ENCODE results near the gene YPEL3. TPM values are rescaled to one million over a fixed set of nuclear protein-coding genes. Genes with fewer than 3 reads are reported as not detected.

Gene YPEL3
- total RNA-seq, 1 donor from 2014 or later, result 57.9 TPM

- Mint-ChIP-seq H3K36me3 (ENCODE audit: unreplicated experiment) (no peaks in the 10 kb centered on the region), H3K27me3 (ENCODE audit: unreplicated experiment) (peaks cover 11% of the 10 kb centered on the region), H3K27ac (ENCODE audit: unreplicated experiment) (no peak overlapping the region), H3K4me1 (ENCODE audit: low read depth, unreplicated experiment) (peaks cover 13% of the 10 kb centered on the region), H3K9me3 (ENCODE audit: unreplicated experiment) (peaks cover 6% of the 10 kb centered on the region), H3K4me3 (ENCODE audit: unreplicated experiment) (peak overlapping the region; percentile 38)
- TF ChIP-seq CTCF (IDR thresholded peaks at IDR 0.05; ENCODE audit: partially characterized antibody, unreplicated experiment), result no peak
- peak; percentile 37 for DNase-seq
Measured at GRCh38 chr16:30090610-30091331, 5.2 kb downstream of the YPEL3 start.

GRCh38 chr16:30088832-30089624 is 7.0 kb downstream of the YPEL3 start:
- Mint-ChIP-seq H3K27me3 (ENCODE audit: unreplicated experiment) (peaks cover 4% of the 10 kb centered on the region), H3K36me3 (ENCODE audit: unreplicated experiment) (no peaks in the 10 kb centered on the region), H3K4me1 (ENCODE audit: low read depth, unreplicated experiment) (peaks cover 8% of the 10 kb centered on the region), H3K4me3 (ENCODE audit: unreplicated experiment) (no peak overlapping the region), H3K9me3 (ENCODE audit: unreplicated experiment) (peaks cover 4% of the 10 kb centered on the region), H3K27ac (ENCODE audit: unreplicated experiment) (no peak overlapping the region)
- no peak for TF ChIP-seq CTCF (IDR thresholded peaks at IDR 0.05; ENCODE audit: partially characterized antibody, unreplicated experiment)
- DNase-seq, result no peak

DNA sequence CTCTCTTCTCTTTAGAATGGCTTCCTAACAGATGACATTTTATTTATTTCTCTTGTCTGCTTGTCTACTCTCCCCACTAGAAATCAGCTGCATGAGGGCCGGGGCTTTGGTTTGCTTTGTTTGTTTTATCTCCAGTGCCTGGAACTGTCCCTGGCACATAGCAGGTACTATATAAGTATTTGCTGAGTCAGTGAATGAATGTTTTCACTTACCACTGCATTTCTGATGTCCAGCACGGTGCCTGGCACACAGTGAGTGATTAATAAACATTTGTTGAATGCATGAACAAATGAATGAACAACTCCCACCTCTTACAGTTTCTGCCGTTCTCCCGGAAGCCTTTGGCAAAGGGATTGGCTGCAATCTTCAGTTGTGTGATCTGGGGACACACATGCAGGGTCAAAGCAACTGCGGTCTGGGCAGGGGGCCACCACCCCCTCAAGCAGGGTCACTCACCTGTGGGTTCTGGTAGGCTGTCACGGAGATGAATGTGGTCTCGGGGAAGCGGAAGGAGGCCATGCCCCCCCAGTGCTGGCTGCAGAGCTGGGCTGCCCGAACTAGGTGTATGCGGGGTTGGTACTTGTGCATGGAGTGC is 7.7 kb downstream of the YPEL3 start:
- Mint-ChIP-seq H3K27ac (ENCODE audit: unreplicated experiment) (no peak overlapping the region), H3K36me3 (ENCODE audit: unreplicated experiment) (no peaks in the 10 kb centered on the region), H3K4me1 (ENCODE audit: low read depth, unreplicated experiment) (peaks cover 8% of the 10 kb centered on the region), H3K4me3 (ENCODE audit: unreplicated experiment) (no peak overlapping the region), H3K9me3 (ENCODE audit: unreplicated experiment) (peaks cover 4% of the 10 kb centered on the region), H3K27me3 (ENCODE audit: unreplicated experiment) (peaks cover 4% of the 10 kb centered on the region)
- DNase-seq, result no peak
- no peak for TF ChIP-seq CTCF (IDR thresholded peaks at IDR 0.05; ENCODE audit: partially characterized antibody, unreplicated experiment)

DNA sequence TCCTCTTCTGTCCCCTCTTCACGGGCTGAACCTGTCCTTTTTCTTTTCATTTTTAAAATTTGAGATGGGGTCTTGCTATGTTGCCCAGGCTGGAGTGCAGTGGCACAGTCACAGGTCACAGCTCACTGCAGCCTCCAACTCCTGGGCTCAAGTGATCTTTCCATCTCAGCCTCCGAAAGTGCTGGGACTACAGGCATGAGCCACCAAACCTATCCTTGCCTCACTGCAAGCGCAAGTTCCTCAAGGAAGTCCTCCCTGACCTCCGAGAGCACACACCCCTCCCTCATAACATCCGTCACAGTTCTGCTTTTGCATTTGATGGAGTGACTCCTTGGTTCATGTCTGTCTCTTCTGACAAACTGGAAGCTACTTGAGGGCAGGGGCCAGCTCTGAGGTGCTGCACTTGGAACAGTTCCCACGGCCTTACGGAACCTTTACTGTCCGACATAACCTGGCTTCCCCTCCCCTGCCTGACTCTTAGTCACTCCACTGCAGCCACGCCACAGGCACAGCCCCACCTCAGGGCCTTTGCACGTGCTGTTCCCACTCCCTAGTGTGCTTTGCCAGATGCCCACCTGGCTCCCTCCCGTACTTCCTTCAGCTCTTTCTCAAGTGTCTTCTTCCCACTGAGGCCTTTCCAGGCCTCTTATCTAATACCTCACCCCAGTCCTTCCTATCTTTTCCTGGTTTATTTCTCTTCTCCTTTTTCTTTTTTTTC is 8.7 kb downstream of the YPEL3 start:
- TF ChIP-seq CTCF (IDR thresholded peaks at IDR 0.05; ENCODE audit: partially characterized antibody, unreplicated experiment), result no peak
- no peak for DNase-seq
- H3K4me3 Mint-ChIP-seq (ENCODE audit: unreplicated experiment), result peak overlapping the region; percentile 8
- H3K9me3 Mint-ChIP-seq (ENCODE audit: unreplicated experiment), result peaks cover 4% of the 10 kb centered on the region
- H3K4me1 Mint-ChIP-seq (ENCODE audit: low read depth, unreplicated experiment), result peaks cover 4% of the 10 kb centered on the region
- H3K27ac Mint-ChIP-seq (ENCODE audit: unreplicated experiment), result no peak overlapping the region
- H3K27me3 Mint-ChIP-seq (ENCODE audit: unreplicated experiment), result peaks cover 7% of the 10 kb centered on the region
- no peaks in the 10 kb centered on the region for H3K36me3 Mint-ChIP-seq (ENCODE audit: unreplicated experiment)
